H1 (cell line): ENCODE measurements around the gene WDR76. TPM values are rescaled to one million over a fixed set of nuclear protein-coding genes. Genes with fewer than 3 reads are reported as not detected.

Source experiments
- MAFK ChIP-seq: IDR thresholded peaks from 2 replicates; pipeline ENCODE4 v1.6.1; 2012; ENCODE audit warnings: low read depth, mild to moderate bottlenecking, improper control_type of control experiment, low read length
- POLR2A ChIP-seq, 2 experiments: IDR thresholded peaks; 1 replicate in 1 of 2; 2 replicates in 1 of 2; pipeline ENCODE4 v1.6.1; 2011; ENCODE audit warnings: low read depth in 2 of 2, low read length in 2 of 2, mild to moderate bottlenecking in 2 of 2; ENCODE audit errors: control extremely low read depth in 1 of 2
- SIN3A ChIP-seq, 2 experiments: IDR thresholded peaks in 1 of 2; conservative IDR thresholded peaks in 1 of 2; 2 replicates each; pipeline ENCODE4 v1.6.1; 2011 to 2012; ENCODE audit warnings: low read length in 2 of 2, improper control_type of control experiment in 1 of 2, low read depth in 1 of 2, mild to moderate bottlenecking in 1 of 2
- polyA plus RNA-seq, 7 experiments: library from polyadenylated mRNA; depleted of rRNA in 3 of 7; stranded (reverse) in 5 of 7; unstranded in 2 of 7; fragments of >200 nt in 5 of 7; fragments of 200-250 nt in 2 of 7; gene quantifications; 1 replicate in 5 of 7; 2 replicates in 1 of 7; 4 replicates in 1 of 7; pipeline versions ENCODE4 v1.2.1 to v1.2.3, GENCODE V29; 2011 to 2013; ENCODE audit warnings: missing spikeins in 2 of 7, mixed read lengths in 2 of 7
- total RNA-seq: library from RNA; stranded (reverse); fragmentation: NEBNext Ultra II Directional; extraction: Animal tissue kit (Norgen Biotek cat#: 25700); gene quantifications from 2 replicates; pipeline ENCODE4 v1.2.1, GENCODE V29; 2021

The WDR76 gene
- total and polyA plus RNA-seq, 2 of the 8 experiments (the other 6 are each of a cell fraction or from before 2014, with no cell fraction given), result 4.1 to 18.9 TPM

DNA sequence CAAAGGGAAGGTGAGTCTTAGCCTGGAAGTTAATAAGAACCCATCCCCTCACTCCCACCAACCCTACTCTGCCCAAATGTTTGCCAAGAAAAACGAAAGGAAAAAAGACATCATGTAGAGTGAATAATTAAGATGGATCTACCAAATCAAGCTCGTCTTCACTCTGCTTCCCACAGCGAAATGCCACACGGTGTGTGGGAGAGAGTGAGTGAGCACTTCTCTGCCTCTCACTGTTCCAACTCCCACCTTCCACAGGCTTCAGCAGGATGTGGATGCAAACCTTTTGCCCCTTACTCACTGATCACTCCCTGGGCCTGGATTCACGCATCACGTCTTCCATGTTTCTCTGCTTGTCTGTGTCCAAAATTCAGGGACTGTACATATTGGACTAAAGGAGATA is 85.4 kb downstream of the WDR76 start (continued):
- no peak for TF ChIP-seq SIN3A (conservative IDR thresholded peaks at IDR 0.05 in 1 of 2, IDR thresholded peaks at IDR 0.05 in 1 of 2; ENCODE audit: low read depth in 1 of 2, low read length in 2 of 2)
- TF ChIP-seq MAFK, result no peak
- TF ChIP-seq POLR2A (IDR thresholded peaks at IDR 0.05; ENCODE audit: control extremely low read depth in 1 of 2, low read depth in 2 of 2, low read length in 2 of 2), result no peak
- TF ChIP-seq, all 59 proteins: peak for 0
